GM10266 (cell line): ENCODE measurements around the gene GRPEL1.

Experiments
- DNase-seq: peaks from one replicate; pipeline ENCODE4 v3.0.0; 2012; ENCODE audit errors: extremely low spot score
- CTCF ChIP-seq: IDR thresholded peaks from 2 replicates; pipeline ENCODE4 v1.5.1; 2012; ENCODE audit warnings: mild to moderate bottlenecking, low read depth; ENCODE audit not compliant: control insufficient read depth, insufficient read depth; ENCODE audit errors: missing control alignments

The GRPEL1 gene

GRCh38 chr4:7016512-7016911, 51.4 kb downstream of the GRPEL1 start:
- TF ChIP-seq CTCF, result no peak
- DNase-seq, result no peak

- TF ChIP-seq CTCF, result no peak
- no peak for DNase-seq
Observed at GRCh38 chr4:7016086-7016485, 51.8 kb downstream of the GRPEL1 start.

GRCh38 chr4:7015383-7016035, 52.4 kb downstream of the GRPEL1 start:
- TF ChIP-seq CTCF, result no peak
- no peak for DNase-seq

- DNase-seq, result no peak
- no peak for TF ChIP-seq CTCF
Observed at GRCh38 chr4:7014815-7015214, 53.0 kb downstream of the GRPEL1 start.

- no peak for TF ChIP-seq CTCF
Observed at GRCh38 chr4:7013175-7013574, 54.7 kb downstream of the GRPEL1 start.

GRCh38 chr4:7009564-7009963, 58.3 kb downstream of the GRPEL1 start:
- no peak for DNase-seq

More at GRCh38 chr4:7013175-7013574, 54.7 kb downstream of the GRPEL1 start:
- no peak for DNase-seq

More at GRCh38 chr4:7009564-7009963, 58.3 kb downstream of the GRPEL1 start:
- TF ChIP-seq CTCF, result no peak
